Natural killer cell treated with Interleukin-12 subunit alpha and Interleukin-12 subunit beta and Interleukin-15 and Interleukin-18, amount 100 ng/mL, for 72 hours (primary cell): ENCODE measurements around the gene ABCC1. TPM values are rescaled to one million over a fixed set of nuclear protein-coding genes. Genes with fewer than 3 reads are reported as not detected.

Experiments
- ATAC-seq, 2 donors: fragments of 150-1000 bp; cut with Tn5 transposase in 1 of 2; sonication (Bioruptor Pico), chemical (Tn5 transposase) in 1 of 2; 2 replicates each; pipeline ENCODE4 v1.10.0; 2021
- DNase-seq: peaks from one replicate; pipeline ENCODE4 v3.0.0; 2022; ENCODE audit warnings: low spot score
- H3K27ac Mint-ChIP-seq, 2 donors: 1 replicate in 1 of 2; 2 replicates in 1 of 2; pipeline ENCODE4 v1.8.0; 2022; ENCODE audit warnings: mixed read lengths in 2 of 2, mild to moderate bottlenecking in 1 of 2, moderate library complexity in 1 of 2
- H3K27me3 Mint-ChIP-seq, 2 donors: 1 replicate in 1 of 2; 2 replicates in 1 of 2; pipeline ENCODE4 v1.8.0; 2022; ENCODE audit warnings: mixed read lengths in 2 of 2
- H3K36me3 Mint-ChIP-seq: one replicate; pipeline ENCODE4 v1.8.0; 2022; ENCODE audit warnings: mixed read lengths
- H3K4me1 Mint-ChIP-seq, 2 donors: 1 replicate in 1 of 2; 2 replicates in 1 of 2; pipeline ENCODE4 v1.8.0; 2022; ENCODE audit warnings: low read depth in 2 of 2, mixed read lengths in 2 of 2, mild to moderate bottlenecking in 1 of 2
- H3K4me3 Mint-ChIP-seq: one replicate; pipeline ENCODE4 v1.8.0; 2022; ENCODE audit warnings: mixed read lengths
- H3K9me3 Mint-ChIP-seq: 2 replicates; pipeline ENCODE4 v1.8.0; 2022; ENCODE audit warnings: mixed read lengths
- total RNA-seq, 2 donors: library from RNA; stranded (reverse); gene quantifications; one replicate each; pipeline ENCODE4 v1.2.3, GENCODE V29; 2022

ABCC1 gene
- total RNA-seq, 2 donors from 2014 or later, result 43.1 to 106 TPM

DNA sequence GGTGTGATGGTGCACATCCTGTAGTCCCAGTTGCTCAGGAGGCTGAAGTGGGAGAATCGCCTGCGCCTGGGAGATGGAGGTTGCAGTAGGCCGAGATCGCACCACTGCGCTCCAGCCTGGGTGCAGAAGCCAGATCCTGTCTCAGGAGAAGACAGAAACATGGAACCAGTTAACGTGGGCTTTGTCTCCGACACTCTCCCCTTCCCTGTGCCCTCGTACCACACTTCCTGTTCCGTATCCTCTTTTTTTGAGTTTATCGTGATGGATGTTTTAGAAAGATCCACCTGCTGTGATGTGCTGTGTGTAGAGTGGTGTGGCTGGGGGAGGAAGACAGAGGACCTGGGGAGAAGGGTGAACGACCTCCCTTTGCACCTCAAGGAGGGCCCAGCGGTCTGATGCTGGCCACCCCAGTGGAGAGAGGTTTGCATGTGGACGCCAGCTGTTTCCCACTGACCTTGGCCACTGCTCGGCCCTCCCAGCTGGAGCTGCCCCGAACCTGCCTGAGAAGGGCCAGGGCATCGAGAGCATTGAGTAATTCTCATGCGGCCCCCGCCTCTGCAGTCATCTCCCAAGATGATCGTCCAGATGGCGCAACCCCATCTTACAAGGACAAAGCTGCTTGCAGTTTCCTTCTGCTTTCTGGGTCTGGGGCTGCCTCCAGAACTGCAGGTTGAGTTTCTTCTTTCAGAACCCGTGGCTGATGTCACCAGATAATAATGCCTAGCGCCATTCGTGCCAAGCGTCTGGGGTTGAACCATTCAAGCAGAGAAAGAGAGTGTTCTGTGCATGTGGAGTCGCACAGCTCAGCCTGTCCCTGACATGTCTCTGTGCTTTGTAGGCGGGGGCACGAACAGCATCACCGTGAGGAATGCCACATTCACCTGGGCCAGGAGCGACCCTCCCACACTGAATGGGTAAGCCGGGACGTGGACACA lies 126.3 kb downstream of the ABCC1 start:
- Mint-ChIP-seq H3K27me3 (no peaks in the 10 kb centered on the region), H3K27ac (peak overlapping the region; percentile 85 to 87), H3K36me3 (peaks cover 2% of the 10 kb centered on the region), H3K9me3 (no peaks in the 10 kb centered on the region), H3K4me3 (peak overlapping the region; percentile 60), H3K4me1 (peaks cover 24 to 38% of the 10 kb centered on the region in 2 donors)
- DNase-seq, result no peak
- ATAC-seq, result peak; percentile 63 to 65

DNA sequence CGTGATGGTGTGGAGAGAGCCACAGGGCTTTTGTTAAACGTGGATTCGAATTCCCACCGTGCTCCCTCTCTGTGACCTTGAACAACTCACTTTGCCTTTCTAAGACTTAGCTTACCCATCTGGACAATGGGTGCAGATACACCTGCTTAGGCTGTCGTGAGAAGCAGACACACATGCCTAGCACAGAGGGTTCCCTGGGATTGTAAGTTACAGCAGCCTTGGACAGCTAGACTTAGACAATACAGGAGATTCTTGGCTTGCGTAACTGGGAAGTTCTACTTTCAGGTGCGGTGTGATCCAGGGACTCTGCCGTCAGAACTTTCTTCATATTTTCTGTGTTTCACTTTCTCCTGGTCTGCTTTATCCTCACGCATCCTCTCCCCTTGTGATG lies 127.0 kb downstream of the ABCC1 start:
- H3K4me1 Mint-ChIP-seq, result peaks cover 24 to 38% of the 10 kb centered on the region in 2 donors
- DNase-seq (no peak), ATAC-seq (peak in 1 of 2 donors; percentile 53)
- no peaks in the 10 kb centered on the region for H3K9me3 Mint-ChIP-seq
- no peaks in the 10 kb centered on the region for H3K27me3 Mint-ChIP-seq
- H3K4me3 Mint-ChIP-seq, result no peak overlapping the region
- no peaks in the 10 kb centered on the region for H3K36me3 Mint-ChIP-seq
- H3K27ac Mint-ChIP-seq, result peak overlapping the region; percentile 52 to 80

DNA sequence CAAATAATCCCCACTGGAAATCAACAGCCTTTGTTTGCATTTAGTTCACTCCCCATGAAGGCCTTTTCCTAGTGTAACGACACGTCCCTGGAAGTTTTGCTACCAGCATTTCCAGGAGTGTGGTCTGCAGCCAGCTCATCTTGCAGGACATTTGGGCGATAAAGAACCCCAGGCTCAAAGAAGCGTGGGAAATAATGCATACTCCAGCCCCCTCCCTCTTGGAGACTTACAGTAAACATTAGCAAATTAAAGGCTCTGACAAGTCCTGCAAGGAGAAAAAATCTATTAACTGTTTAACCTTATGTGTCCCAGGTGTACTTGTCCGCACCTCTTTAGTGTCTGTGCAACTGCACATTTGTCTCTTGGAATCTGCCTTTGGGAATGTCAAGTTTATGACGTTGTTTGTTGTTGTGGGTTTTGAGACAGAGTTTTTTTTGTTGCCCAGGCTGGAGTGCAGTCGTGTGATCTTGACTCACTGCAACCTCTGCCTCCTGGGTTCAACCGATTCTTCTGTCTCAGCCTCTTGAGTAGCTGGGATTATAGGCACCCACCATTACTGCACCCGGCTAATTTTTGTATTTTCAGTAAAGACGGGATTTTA lies 131.1 kb downstream of the ABCC1 start:
- Mint-ChIP-seq H3K27me3 (no peaks in the 10 kb centered on the region), H3K36me3 (peaks cover 15% of the 10 kb centered on the region), H3K4me1 (peaks cover 10 to 26% of the 10 kb centered on the region in 2 donors), H3K27ac (no peak overlapping the region), H3K9me3 (no peaks in the 10 kb centered on the region), H3K4me3 (no peak overlapping the region)
- no peak for DNase-seq
- ATAC-seq, result no peak

DNA sequence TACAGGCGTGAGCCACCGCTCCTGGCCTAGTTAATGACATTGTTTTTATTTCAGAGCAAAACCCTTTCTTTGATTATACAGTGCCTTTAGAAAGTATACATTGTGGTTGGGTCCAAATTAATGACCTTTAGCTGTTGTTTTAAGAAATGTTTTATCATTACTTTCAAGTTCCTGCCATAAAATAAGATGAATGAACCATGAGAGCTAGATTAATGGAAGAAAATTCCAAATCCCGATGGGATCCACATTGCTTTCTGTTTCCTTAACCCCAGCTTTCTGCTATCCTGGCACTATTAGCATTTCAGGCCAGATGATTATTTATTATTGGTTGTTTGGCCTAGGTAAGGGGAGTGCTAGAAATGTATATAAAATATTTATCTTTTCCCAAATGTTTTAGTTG lies 131.7 kb downstream of the ABCC1 start:
- no peaks in the 10 kb centered on the region for H3K27me3 Mint-ChIP-seq
- no peak overlapping the region for H3K4me3 Mint-ChIP-seq
- H3K4me1 Mint-ChIP-seq, result peaks cover 4 to 22% of the 10 kb centered on the region in 2 donors
- no peak for DNase-seq
- peaks cover 15% of the 10 kb centered on the region for H3K36me3 Mint-ChIP-seq
- no peak for ATAC-seq
- H3K27ac Mint-ChIP-seq, result no peak overlapping the region
- no peaks in the 10 kb centered on the region for H3K9me3 Mint-ChIP-seq

DNA sequence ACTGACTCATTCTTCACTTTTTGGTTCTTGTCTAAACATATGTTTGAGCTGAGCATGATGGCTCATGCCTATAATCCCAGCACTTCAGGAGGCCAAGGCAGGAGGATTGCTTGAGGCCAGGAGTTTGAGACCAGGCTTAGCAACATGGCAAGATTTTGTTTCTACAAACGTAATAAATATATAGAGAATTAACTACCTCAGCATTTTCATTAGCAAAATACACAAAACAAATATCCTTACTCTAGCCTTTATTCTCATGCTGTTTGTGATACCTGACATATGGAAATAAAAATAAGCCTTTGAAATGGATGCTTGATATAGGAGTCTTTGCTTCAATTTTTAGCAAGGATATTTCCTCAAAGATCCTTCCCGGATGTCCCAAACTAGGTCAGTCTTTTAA lies 132.8 kb downstream of the ABCC1 start:
- ATAC-seq (no peak), DNase-seq (no peak)
- Mint-ChIP-seq H3K36me3 (peaks cover 22% of the 10 kb centered on the region), H3K27ac (no peak overlapping the region), H3K4me3 (no peak overlapping the region), H3K27me3 (no peaks in the 10 kb centered on the region), H3K9me3 (no peaks in the 10 kb centered on the region), H3K4me1 (peaks cover 14 to 21% of the 10 kb centered on the region in 2 donors)

DNA sequence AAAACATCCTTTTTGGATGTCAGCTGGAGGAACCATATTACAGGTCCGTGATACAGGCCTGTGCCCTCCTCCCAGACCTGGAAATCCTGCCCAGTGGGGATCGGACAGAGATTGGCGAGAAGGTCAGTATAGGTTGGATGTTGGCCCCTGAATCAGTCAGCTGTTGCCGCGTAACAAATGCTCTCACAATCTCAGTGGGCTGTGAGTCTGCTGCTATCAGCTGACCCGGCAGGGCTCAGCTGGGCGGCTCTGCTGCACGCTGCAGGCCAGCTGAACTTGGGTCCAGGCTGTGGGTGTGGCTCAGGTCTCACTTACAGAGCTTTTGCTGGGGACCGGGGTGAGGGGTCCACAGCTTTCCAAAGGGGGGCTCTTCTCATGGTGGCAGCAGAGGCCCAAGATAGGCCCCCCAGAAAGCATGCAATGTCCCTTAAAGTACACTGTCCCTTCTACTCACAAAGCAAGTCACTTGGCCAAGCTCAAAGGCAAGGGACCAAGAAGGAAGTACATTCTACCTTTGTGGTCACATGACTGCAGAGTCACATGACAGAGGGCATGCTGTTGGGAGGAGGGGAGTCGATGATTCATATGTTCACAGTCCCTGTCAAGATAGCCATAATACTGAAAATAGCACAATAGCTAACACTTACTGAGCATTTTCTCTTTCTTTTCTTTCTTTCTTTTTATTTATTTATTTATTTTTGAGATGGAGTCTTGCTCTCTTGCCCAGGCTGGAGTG lies 134.2 kb downstream of the ABCC1 start:
- Mint-ChIP-seq H3K4me3 (no peak overlapping the region), H3K4me1 (peaks cover 11 to 15% of the 10 kb centered on the region in 2 donors), H3K36me3 (peaks cover 22% of the 10 kb centered on the region), H3K27me3 (no peaks in the 10 kb centered on the region), H3K9me3 (no peaks in the 10 kb centered on the region), H3K27ac (peak overlapping the region; percentile 41 to 54)
- ATAC-seq (peak; percentile 62 to 77), DNase-seq (no peak)

DNA sequence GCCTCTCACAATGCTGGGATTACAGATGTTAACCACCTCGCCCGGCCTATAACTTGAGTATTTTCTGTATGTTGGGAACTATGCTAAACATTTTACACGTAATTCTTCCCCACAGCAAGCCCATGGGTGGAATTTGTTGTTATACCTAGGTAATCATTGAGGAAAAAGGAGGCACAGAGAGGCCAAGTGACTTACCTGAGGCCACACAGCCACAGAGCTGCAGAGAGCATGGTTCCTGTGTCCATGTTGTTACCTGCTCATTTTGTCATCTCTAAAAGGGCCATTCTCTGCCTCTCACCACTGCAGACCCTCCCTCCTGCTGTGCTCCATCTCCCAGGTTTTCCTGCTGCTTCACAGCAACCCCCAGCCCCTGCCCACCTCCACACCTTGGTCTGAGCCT lies 135.5 kb downstream of the ABCC1 start:
- H3K27me3 Mint-ChIP-seq, result no peaks in the 10 kb centered on the region
- peak overlapping the region in 1 of 2 donors; percentile 23 for H3K27ac Mint-ChIP-seq
- H3K36me3 Mint-ChIP-seq, result peaks cover 22% of the 10 kb centered on the region
- H3K4me3 Mint-ChIP-seq, result no peak overlapping the region
- H3K9me3 Mint-ChIP-seq, result no peaks in the 10 kb centered on the region
- DNase-seq, result no peak
- peaks cover 11 to 15% of the 10 kb centered on the region in 2 donors for H3K4me1 Mint-ChIP-seq
- ATAC-seq, result no peak

DNA sequence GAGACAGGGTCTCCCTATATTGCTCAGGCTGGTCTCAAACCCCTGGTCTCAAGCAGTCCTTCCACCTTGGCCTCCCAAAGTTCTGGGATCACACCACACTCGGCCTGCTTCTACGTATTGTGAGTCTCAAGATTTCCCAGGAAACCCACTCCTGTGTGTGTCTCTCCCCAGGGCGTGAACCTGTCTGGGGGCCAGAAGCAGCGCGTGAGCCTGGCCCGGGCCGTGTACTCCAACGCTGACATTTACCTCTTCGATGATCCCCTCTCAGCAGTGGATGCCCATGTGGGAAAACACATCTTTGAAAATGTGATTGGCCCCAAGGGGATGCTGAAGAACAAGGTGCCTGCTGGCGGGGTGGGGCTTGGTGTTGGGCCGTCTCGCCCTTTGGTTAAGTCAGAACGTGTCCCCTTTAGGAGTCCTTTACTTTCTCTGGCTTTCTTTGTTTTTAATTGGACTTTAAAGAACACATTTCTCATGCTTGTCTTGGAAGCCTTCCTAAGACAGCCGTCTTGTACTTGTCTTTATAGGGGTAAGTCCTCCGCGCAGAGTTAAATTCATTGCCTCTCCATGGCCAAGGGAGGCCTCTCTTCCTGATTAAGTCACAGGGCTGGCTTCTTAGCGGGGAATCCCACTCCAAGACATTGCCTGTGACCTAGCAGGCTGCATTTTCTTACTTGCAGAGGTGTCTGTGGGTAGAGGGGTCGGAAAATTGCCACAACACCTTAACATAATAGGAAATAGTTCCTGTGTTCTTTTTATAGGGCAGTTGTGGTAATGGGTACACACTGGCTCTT lies 137.4 kb downstream of the ABCC1 start:
- ATAC-seq (peak; percentile 37 to 82), DNase-seq (no peak)
- Mint-ChIP-seq H3K4me3 (no peak overlapping the region), H3K36me3 (peaks cover 22% of the 10 kb centered on the region), H3K9me3 (no peaks in the 10 kb centered on the region), H3K27me3 (no peaks in the 10 kb centered on the region), H3K27ac (peak overlapping the region; percentile 13 to 56), H3K4me1 (peaks cover 11 to 17% of the 10 kb centered on the region in 2 donors)

DNA sequence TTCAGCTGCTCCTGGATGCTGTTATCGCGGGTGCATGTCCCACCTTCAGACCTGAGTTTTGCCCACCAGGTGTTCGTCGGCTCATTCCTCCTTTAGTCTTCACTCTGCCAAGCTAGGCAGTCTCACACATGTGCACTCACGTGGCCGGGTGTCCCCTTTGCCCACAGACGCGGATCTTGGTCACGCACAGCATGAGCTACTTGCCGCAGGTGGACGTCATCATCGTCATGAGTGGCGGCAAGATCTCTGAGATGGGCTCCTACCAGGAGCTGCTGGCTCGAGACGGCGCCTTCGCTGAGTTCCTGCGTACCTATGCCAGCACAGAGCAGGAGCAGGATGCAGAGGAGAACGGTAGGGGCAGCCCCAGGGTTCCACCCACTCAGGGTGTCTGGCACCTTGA lies 140.8 kb downstream of the ABCC1 start:
- H3K4me1 Mint-ChIP-seq, result peaks cover 9 to 11% of the 10 kb centered on the region in 2 donors
- no peak for ATAC-seq
- no peaks in the 10 kb centered on the region for H3K27me3 Mint-ChIP-seq
- no peak overlapping the region for H3K27ac Mint-ChIP-seq
- DNase-seq, result no peak
- H3K36me3 Mint-ChIP-seq, result peaks cover 19% of the 10 kb centered on the region
- H3K4me3 Mint-ChIP-seq, result no peak overlapping the region
- no peaks in the 10 kb centered on the region for H3K9me3 Mint-ChIP-seq

DNA sequence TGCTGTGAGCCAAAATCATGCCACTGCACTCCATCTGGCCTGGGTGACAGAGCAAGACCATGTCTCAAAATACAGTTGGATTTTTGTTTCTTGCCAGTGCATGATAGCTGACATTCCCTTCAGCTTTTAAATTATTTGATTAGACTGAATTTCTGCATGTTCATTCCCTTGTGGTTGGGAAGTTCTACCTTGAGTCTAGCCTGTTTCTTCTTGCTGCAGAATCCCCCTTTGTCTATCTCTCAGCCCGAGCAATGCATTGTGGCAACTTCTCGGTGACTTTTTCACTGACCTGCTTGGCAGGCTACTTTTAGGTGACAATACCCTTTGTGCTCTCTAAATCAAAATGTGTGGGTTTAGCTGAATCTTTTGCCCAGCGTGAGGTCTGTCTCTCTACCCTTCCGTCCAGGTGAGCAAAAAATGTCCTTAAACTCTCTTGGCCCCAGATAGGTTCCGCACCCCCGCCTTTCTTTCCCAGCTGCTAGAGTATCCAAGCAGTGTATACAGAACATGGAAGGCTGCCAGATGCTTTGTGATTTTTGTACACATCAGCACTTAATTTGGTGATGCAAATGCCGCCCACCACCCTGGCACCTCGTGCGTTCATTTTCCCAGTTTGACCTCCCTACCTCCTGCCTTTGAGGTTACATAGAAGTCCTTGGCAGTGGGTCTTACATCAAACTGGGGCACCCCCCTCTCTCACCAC lies 143.7 kb downstream of the ABCC1 start:
- H3K9me3 Mint-ChIP-seq, result no peaks in the 10 kb centered on the region
- peaks cover 0 to 2% of the 10 kb centered on the region in 2 donors for H3K4me1 Mint-ChIP-seq
- ATAC-seq (no peak), DNase-seq (no peak)
- H3K36me3 Mint-ChIP-seq, result peaks cover 11% of the 10 kb centered on the region
- H3K4me3 Mint-ChIP-seq, result no peak overlapping the region
- no peaks in the 10 kb centered on the region for H3K27me3 Mint-ChIP-seq
- no peak overlapping the region for H3K27ac Mint-ChIP-seq

DNA sequence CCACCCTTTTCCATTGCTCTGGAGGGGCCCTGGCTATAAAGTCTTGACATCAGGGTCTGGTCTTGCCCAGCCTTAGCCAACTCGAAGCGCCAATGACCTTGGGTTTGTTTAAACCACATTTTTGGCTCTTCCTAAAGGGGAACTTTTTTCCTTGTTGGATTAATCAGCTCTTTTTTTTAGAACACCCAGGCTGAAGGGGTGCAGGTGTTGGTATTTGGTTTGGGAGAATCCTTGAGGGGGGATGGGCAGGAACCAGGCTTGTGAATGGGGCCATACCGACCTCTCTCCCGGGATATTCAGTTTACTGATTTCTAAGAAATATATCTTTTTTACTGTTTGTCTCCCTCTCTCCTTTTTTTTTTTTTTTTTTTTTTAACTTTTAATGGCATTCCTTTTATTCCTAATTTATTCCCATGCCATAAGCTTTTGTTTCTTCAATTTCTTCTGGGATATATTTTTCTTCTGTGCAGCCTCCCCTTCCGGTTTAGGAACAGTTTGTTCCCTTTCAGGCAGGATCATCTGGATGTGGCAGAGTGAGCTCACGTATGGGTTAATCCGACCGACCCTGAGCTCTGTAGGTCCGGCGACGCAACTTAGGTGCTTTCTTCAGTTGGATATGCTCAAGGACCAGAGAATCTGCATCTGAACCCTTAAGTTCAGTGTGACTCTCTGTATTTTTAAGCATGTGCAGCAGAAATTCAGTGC lies 144.4 kb downstream of the ABCC1 start:
- ATAC-seq, result no peak
- H3K27ac Mint-ChIP-seq, result no peak overlapping the region

DNA sequence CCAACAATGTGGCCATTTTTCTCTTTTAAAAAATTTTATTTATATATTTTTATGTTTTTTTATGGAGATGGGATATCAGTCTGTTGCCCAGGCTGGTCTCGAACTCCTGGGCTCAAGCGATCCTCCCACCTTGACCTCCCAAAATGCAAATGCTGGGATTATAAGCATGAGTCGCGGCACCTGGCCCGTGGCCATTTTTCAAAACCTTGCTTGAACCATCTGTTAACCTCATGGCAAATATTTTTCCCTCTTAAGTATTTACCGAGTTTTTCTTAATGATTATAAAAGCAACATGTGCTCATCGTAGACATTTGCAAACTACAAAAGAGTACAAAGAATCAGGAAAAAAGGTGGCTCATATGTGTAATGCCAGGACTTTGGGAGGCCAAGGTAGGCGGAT lies 146.2 kb downstream of the ABCC1 start:
- H3K27me3 Mint-ChIP-seq, result no peaks in the 10 kb centered on the region

More for the DNA sequence above, 144.4 kb downstream of the ABCC1 start:
- Mint-ChIP-seq H3K27me3 (no peaks in the 10 kb centered on the region), H3K4me1 (peaks cover 0 to 2% of the 10 kb centered on the region in 2 donors), H3K9me3 (no peaks in the 10 kb centered on the region), H3K4me3 (no peak overlapping the region), H3K36me3 (peaks cover 11% of the 10 kb centered on the region)
- DNase-seq, result no peak

More for the DNA sequence above, 146.2 kb downstream of the ABCC1 start:
- H3K4me1 Mint-ChIP-seq, result no peaks in the 10 kb centered on the region
- H3K36me3 Mint-ChIP-seq, result peaks cover 11% of the 10 kb centered on the region
- H3K4me3 Mint-ChIP-seq, result no peak overlapping the region
- DNase-seq (no peak), ATAC-seq (no peak)
- H3K9me3 Mint-ChIP-seq, result no peaks in the 10 kb centered on the region
- H3K27ac Mint-ChIP-seq, result no peak overlapping the region
